Mucosa of descending colon (tissue), 3 donors: ENCODE data around the gene RELN. TPM values are rescaled to one million over a fixed set of nuclear protein-coding genes. Genes with fewer than 3 reads are reported as not detected.

Experiments used
- ATAC-seq: fragments of 200-7000 bp; cut with Tn5 transposase; one replicate; pipeline ENCODE4 v1.9.1; 2020; ENCODE audit warnings: mild to moderate bottlenecking, moderate library complexity
- DNase-seq, 3 donors: peaks; one replicate each; pipeline ENCODE4 v3.0.0-alpha.2; 2020
- H3K36me3 ChIP-seq: fragments of 200-600 bp; one replicate; pipeline ENCODE4 v1.8.0; 2021; ENCODE audit warnings: low read depth, mild to moderate bottlenecking
- H3K4me1 ChIP-seq: fragments of 200-600 bp; one replicate; pipeline ENCODE4 v1.8.0; 2021; ENCODE audit warnings: low read depth, mild to moderate bottlenecking
- H3K4me3 ChIP-seq: fragments of 200-600 bp; one replicate; pipeline ENCODE4 v1.8.0; 2021; ENCODE audit warnings: mild to moderate bottlenecking
- H3K9me3 ChIP-seq: fragments of 200-600 bp; one replicate; pipeline ENCODE4 v1.8.0; 2021; ENCODE audit warnings: mild to moderate bottlenecking
- intact Hi-C, 2 donors: fragments of 100-400 bp; cut with DNase I in 1 of 2; cut with micrococcal nuclease in 1 of 2; formaldehyde crosslinking; loops; one replicate each; pipeline versions ENCODE4 v1.11.0 to v1.11.1; 2022; cut with DNase I, micrococcal nuclease
- total RNA-seq, 3 donors: library from RNA; stranded (reverse); fragmentation: NEBNext Ultra II Directional in 2 of 3; extraction: Animal tissue kit (Norgen Biotek cat#: 25700) in 2 of 3; gene quantifications; one replicate each; pipeline versions ENCODE4 v1.2.1 to v1.2.4, GENCODE V29; 2021 to 2023
- TF ChIP-seq, protein P1 (sequence below): fragments of 200-600 bp; IDR thresholded peaks from one replicate; pipeline ENCODE4 v1.8.0; 2022; ENCODE audit warnings: antibody characterized with exemption, mild to moderate bottlenecking
- donor health status: DM: no; HTN: no; CAD: no; lungs with moderate emphysema.
- donor health status: DM: no; HTN: no; CAD: no.
- donor health status: DM: no; HTN: yes; CAD: no.

Gene RELN
- total RNA-seq, 3 donors from 2014 or later: 1.1 to 4.4 (median 2.4) TPM

DNA sequence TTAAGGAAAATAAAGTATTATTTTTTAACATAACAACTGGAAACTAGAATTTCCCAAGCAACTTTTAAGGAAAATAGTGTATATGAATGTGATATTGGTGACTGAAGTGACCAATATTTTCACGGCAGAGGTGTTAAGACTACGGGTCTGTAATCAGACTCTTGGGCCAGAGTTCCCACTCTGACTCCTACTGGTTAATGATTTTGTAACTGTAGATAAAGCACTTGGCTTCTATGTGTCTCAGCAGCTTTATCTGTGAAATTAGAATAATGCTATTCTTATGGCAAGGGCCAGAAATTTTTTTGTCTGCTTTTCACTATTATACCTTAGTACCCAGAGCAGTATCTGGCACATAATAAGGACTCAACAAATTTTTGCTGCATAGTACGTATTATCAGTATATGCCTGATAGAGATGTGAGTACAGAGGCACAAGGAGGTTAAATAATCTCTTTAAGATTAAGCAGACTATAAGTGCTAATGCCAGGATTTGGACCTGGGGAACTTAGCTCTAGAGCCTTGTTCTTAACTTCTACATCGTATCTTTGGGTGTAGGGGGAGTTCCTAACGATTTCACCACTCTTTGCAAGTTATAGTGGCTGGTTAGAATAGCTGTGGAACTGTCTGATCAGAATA, 357.3 kb downstream of the RELN start:
- no peak overlapping the region for H3K4me3 ChIP-seq
- H3K36me3 ChIP-seq: no peaks in the 10 kb centered on the region
- DNase-seq (no peak), ATAC-seq (no peak)
- TF ChIP-seq, protein P1, sequence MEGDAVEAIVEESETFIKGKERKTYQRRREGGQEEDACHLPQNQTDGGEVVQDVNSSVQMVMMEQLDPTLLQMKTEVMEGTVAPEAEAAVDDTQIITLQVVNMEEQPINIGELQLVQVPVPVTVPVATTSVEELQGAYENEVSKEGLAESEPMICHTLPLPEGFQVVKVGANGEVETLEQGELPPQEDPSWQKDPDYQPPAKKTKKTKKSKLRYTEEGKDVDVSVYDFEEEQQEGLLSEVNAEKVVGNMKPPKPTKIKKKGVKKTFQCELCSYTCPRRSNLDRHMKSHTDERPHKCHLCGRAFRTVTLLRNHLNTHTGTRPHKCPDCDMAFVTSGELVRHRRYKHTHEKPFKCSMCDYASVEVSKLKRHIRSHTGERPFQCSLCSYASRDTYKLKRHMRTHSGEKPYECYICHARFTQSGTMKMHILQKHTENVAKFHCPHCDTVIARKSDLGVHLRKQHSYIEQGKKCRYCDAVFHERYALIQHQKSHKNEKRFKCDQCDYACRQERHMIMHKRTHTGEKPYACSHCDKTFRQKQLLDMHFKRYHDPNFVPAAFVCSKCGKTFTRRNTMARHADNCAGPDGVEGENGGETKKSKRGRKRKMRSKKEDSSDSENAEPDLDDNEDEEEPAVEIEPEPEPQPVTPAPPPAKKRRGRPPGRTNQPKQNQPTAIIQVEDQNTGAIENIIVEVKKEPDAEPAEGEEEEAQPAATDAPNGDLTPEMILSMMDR: no peak
- H3K4me1 ChIP-seq: no peaks in the 10 kb centered on the region
- intact Hi-C loops: no loop called here
- H3K9me3 ChIP-seq: no peaks in the 10 kb centered on the region

DNA sequence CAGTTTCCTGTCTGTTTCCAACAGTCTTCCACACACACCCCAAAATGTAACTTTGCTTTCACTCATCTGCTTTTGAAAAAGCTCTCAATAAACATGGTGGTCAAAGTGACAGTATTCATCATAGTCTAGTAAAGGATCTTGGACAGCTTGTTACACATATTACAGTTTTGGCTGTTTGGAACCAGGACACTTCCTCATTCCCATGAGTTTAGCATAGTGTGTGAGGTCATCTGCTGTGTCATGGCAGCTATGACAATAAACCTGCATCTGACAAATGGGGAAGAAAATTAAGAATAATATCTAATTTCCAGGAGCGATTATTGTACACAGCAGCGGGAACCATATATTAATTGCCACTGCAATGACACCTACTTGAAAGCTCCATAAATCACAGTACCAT, 359.1 kb downstream of the RELN start:
- intact Hi-C loops: no loop called here
- TF ChIP-seq, protein P1: no peak
- Histone ChIP-seq H3K4me3 (no peak overlapping the region), H3K9me3 (no peaks in the 10 kb centered on the region), H3K36me3 (no peaks in the 10 kb centered on the region), H3K4me1 (no peaks in the 10 kb centered on the region)
- DNase-seq: no peak
- no peak for ATAC-seq

DNA sequence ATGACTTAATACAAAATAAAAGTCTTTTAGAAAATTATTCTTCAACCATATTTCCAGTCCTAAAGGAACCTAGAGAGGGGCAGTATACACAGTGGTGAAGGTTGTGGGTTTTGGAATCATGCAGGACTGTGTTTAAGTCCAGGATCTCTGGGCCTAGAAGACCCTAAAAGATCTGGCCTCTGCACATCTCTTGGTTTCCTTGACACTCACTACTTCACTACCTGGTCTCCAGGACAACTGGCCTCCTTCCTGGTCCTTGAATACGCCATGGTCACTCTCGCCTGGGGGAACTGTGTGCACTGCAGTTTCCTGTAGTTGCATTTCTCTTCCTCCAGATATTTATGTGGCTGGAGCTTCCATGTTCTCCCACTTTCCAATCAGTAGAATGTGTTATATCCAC, 360.7 kb downstream of the RELN start:
- TF ChIP-seq, protein P1: no peak
- ATAC-seq: no peak

DNA sequence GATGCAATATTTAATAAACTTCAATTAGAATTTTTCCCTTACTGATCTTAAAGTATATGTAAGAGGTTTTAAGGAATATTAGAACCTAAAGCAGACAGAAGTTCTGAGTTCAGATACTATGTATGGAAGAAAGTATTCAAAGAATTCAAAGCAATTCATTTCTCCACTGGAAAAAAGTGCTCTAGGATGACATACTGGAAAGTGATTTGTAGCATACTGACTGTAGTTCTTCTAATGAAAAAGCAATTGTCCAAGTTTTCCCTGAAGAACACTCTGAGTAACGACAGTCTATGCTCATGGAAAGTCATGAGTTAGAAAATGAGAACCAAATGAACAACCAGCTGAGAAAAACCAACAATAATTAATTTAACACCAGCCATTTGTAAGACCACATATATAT, 362.7 kb downstream of the RELN start:
- DNase-seq (no peak), ATAC-seq (no peak)
- Histone ChIP-seq H3K36me3 (no peaks in the 10 kb centered on the region), H3K4me1 (no peaks in the 10 kb centered on the region), H3K4me3 (no peak overlapping the region), H3K9me3 (no peaks in the 10 kb centered on the region)
- TF ChIP-seq, protein P1: no peak
- intact Hi-C loops: no loop called here

More for the DNA sequence above, 360.7 kb downstream of the RELN start:
- intact Hi-C loops: no loop called here
- DNase-seq: no peak
- Histone ChIP-seq H3K4me3 (no peak overlapping the region), H3K4me1 (no peaks in the 10 kb centered on the region), H3K36me3 (no peaks in the 10 kb centered on the region), H3K9me3 (no peaks in the 10 kb centered on the region)

- Histone ChIP-seq H3K4me3 (no peak overlapping the region), H3K9me3 (no peaks in the 10 kb centered on the region), H3K36me3 (no peaks in the 10 kb centered on the region), H3K4me1 (no peaks in the 10 kb centered on the region)
- intact Hi-C loops: no loop called here
- ATAC-seq (no peak), DNase-seq (no peak)
- TF ChIP-seq, protein P1: no peak
These were observed 367.2 kb downstream of the RELN start for GRCh38 chr7:103622274-103622673.
